AG04450 (cell line): ENCODE data around the gene CETN1. TPM values are rescaled to one million over a fixed set of nuclear protein-coding genes. Genes with fewer than 3 reads are reported as not detected.

Experiments
- CTCF ChIA-PET: fragments of 300-600, 350-600 bp; formaldehyde crosslinking; extraction: SDS; loops from one replicate; lab custom pipeline; 2022; ENCODE audit warnings: antibody characterized with exemption, inconsistent platforms; lab: Charles Lee
- POLR2A ChIA-PET: fragments of 350-600 bp; formaldehyde crosslinking; extraction: SDS; loops from one replicate; lab custom pipeline; 2021; ENCODE audit warnings: antibody characterized with exemption, inconsistent platforms; lab: Yijun Ruan, JAX
- DNase-seq: peaks from one replicate; pipeline ENCODE4 v3.0.0-alpha.2; 2011; ENCODE audit warnings: low read depth, low spot score
- H3K27ac ChIP-seq: one replicate; pipeline ENCODE4 v1.5.1; 2012; ENCODE audit warnings: low read depth, low read length, control low read depth
- H3K27me3 ChIP-seq: one replicate; pipeline ENCODE4 v1.6.0; 2012; ENCODE audit warnings: low read length; ENCODE audit not compliant: control insufficient read depth, insufficient read depth
- H3K4me3 ChIP-seq: 2 replicates; pipeline ENCODE4 v1.5.1; 2011; ENCODE audit warnings: mild to moderate bottlenecking, low read depth, low read length, control low read depth
- H3K9me3 ChIP-seq: 2 replicates; pipeline ENCODE4 v1.5.1; 2012; ENCODE audit warnings: low read length; ENCODE audit not compliant: control insufficient read depth, insufficient read depth
- polyA plus RNA-seq: library from polyadenylated mRNA; depleted of rRNA; stranded (reverse); fragments of >200 nt; gene quantifications from 2 replicates; pipeline ENCODE4 v1.2.3, GENCODE V29; 2011
- TF ChIP-seq, protein P1 (sequence below): IDR thresholded peaks from 2 replicates; pipeline ENCODE4 v1.5.1; 2011; ENCODE audit warnings: low read depth, low read length, control low read depth, inconsistent platforms

Gene CETN1
- polyA plus RNA-seq, 1 experiment: not detected

DNA sequence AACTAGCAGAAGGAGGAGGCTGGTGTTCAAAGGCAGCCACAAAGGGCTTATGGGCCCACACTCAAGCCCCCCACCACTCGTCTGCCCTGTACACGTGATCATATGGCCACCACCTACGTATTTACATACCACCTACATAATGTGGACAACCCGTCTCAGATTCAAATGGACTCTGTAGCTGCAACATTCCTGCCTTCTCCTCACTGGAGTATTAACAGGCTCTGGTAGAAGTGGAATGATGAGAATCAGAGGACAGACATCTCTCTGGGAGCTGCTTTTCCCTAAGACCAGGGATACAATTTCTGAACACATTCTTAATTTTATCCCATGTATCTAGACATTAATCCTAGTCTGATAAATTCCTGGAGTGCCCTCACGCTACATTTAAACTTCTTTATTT is 9.5 kb upstream of the CETN1 start:
- DNase-seq: no peak
- Histone ChIP-seq H3K27me3 (peaks cover 37% of the 10 kb centered on the region), H3K4me3 (no peak overlapping the region), H3K27ac (no peak overlapping the region), H3K9me3 (no peaks in the 10 kb centered on the region)
- POLR2A ChIA-PET: no interaction called here
- TF ChIP-seq, protein P1, sequence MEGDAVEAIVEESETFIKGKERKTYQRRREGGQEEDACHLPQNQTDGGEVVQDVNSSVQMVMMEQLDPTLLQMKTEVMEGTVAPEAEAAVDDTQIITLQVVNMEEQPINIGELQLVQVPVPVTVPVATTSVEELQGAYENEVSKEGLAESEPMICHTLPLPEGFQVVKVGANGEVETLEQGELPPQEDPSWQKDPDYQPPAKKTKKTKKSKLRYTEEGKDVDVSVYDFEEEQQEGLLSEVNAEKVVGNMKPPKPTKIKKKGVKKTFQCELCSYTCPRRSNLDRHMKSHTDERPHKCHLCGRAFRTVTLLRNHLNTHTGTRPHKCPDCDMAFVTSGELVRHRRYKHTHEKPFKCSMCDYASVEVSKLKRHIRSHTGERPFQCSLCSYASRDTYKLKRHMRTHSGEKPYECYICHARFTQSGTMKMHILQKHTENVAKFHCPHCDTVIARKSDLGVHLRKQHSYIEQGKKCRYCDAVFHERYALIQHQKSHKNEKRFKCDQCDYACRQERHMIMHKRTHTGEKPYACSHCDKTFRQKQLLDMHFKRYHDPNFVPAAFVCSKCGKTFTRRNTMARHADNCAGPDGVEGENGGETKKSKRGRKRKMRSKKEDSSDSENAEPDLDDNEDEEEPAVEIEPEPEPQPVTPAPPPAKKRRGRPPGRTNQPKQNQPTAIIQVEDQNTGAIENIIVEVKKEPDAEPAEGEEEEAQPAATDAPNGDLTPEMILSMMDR: no peak
- CTCF ChIA-PET: no interaction called here

DNA sequence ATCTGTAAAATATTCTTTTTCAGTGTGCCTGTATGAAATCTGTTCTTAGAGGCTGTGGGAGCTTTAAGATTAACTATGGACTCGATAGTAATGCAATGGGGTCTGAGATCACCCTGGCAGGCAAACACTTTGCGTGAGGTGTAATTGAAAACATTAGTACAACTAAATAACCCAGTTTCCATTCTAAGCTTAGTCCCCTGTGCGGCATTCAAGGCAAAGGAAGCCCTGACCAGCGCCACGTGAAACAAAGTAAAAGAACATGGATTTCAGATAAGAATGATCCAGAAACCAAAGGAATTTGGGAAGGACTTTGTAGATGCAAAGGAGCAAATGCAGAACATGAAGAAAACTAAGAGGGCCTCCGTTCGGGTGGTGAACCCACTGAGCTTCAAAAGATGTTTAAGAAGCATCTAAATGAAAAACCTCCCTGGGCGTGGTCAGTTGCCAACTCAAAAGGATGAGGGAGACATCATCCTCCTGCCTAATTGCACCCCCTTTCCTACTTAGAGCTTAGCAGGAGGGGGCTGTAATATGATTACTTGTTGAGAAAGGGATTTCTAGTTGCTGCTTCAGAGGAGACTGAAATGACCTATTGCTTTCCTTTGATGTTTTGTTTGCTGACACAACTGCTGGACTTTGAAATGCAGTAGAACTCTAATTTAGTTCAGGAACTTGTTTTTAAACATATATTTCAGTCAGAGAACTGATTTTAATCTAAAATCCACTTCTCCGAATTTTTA is 7.9 kb upstream of the CETN1 start:
- H3K9me3 ChIP-seq: no peaks in the 10 kb centered on the region
- TF ChIP-seq, protein P1: no peak
- ChIA-PET CTCF (no interaction called here), POLR2A (no interaction called here)
- no peak overlapping the region for H3K27ac ChIP-seq
- peaks cover 39% of the 10 kb centered on the region for H3K27me3 ChIP-seq
- H3K4me3 ChIP-seq: no peak overlapping the region
- no peak for DNase-seq

DNA sequence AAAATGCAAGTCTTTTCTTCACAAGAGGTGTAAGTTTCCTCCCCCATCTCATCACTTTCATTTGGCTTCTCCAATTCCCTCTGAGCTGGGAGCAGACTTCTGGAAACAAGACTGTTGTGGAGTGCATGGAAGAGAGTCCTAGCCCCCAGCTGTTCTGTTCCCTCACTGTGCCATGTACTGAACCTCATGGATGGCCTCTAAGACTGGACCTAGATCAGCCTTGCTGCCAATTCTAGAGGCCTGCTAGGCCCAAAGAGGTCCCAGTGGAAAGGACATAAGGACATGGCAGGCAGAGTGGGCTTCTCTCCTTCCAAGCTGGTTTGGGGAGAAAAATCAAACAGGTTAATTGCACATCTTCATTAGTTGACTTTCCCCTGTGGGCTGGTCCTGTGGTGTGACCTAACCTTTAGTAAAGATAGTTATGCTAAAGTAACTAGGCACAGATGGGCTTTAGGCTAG is 7.3 kb upstream of the CETN1 start:
- Histone ChIP-seq H3K4me3 (no peak overlapping the region), H3K27me3 (peaks cover 43% of the 10 kb centered on the region), H3K9me3 (no peaks in the 10 kb centered on the region), H3K27ac (no peak overlapping the region)
- no peak for DNase-seq
- ChIA-PET POLR2A (no interaction called here), CTCF (no interaction called here)
- TF ChIP-seq, protein P1: no peak

DNA sequence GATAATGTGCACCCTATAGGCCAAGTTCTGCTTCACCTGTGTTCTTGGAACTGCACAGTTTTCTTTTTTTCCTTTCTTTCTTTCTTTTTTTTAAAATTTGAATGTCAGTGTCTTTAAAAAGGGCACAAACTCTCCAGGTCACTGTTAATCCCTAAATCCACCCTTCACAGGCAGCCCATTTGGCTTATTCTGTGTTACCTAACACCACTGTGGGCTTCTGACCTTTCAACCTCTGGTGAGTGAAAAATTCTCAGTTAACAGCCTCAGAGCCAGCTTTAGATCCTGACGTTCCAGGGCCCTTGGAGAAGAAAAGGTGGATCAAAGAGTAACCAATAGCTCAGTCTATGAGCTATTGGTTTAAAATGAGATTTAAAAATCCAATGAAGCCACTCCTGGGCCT is 6.8 kb upstream of the CETN1 start:
- no peak for DNase-seq
- ChIA-PET POLR2A (no interaction called here), CTCF (no interaction called here)
- TF ChIP-seq, protein P1: no peak
- Histone ChIP-seq H3K27me3 (peaks cover 42% of the 10 kb centered on the region), H3K4me3 (no peak overlapping the region), H3K9me3 (no peaks in the 10 kb centered on the region), H3K27ac (no peak overlapping the region)

DNA sequence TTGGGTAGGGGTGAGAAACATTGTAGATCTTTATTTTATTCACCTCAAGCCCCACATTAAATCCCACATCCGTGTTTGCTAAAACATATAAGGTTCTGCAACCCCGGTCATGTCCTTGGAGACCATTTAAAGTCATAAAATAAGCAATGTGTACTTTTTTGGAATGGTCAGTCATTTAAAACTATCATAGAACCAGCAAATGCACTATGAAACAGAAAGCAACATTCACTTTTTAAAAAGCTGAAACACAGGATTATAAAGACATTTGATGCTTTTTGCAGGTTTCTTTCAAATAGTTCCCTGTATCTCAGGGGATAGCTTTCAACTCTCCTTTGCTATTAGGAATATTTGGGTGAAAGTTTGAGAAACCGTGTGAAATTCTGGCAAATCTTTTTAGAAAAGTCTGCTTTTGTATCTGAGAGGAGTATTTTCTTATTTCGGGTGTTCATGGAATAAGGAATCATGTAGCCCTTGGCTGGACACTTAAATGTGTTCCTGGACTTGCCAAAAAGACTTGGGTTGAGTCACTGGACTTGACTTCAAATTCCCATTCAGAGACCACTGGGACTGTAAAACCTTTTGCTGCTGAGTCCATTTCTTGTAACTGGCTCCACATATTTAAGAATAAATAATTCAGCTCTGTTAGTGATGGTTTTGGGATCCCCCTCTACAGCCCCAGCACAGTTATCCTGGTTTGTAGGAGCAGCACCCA is 5.9 kb upstream of the CETN1 start:
- H3K27ac ChIP-seq: no peak overlapping the region
- no peaks in the 10 kb centered on the region for H3K9me3 ChIP-seq
- no peak for DNase-seq
- CTCF ChIA-PET: no interaction called here
- TF ChIP-seq, protein P1: no peak
- peaks cover 38% of the 10 kb centered on the region for H3K27me3 ChIP-seq
- POLR2A ChIA-PET: no interaction called here
- H3K4me3 ChIP-seq: no peak overlapping the region
